HG03064 (cell line): ENCODE measurements around the gene COX10.
"Not testable (repeated sequence)": the region's sequence is repeated elsewhere in the genome, so short reads cannot be mapped to it uniquely, and the experiment has no call there.

ENCODE experiments used
- ATAC-seq: cut with Tn5 transposase; IDR thresholded peaks from one replicate; pipeline ENCODE4 v1.9.1; 2021; ENCODE audit warnings: low read depth; ENCODE audit not compliant: unreplicated experiment

COX10 gene

GRCh38 chr17:14069251-14070021 is at the start of gene COX10:
Gene COX10, plus strand, starts transcription at chr17:14069504. Its CDS starts 102 bp downstream, at chr17:14069606.
- ATAC-seq: peak; percentile 98

GRCh38 chr17:14021651-14022294 is 47.5 kb upstream of the COX10 start:
- not testable (repeated sequence) for ATAC-seq

- not testable (repeated sequence) for ATAC-seq
Observed at GRCh38 chr17:14029755-14030154, 39.5 kb upstream of the COX10 start.

GRCh38 chr17:14032234-14032633 is 37.1 kb upstream of the COX10 start:
- ATAC-seq: no peak

- no peak for ATAC-seq
Observed at GRCh38 chr17:14033166-14033565, 36.1 kb upstream of the COX10 start.

- ATAC-seq: no peak
Observed at GRCh38 chr17:14037453-14037852, 31.9 kb upstream of the COX10 start.

GRCh38 chr17:14038206-14038605 is 31.1 kb upstream of the COX10 start:
- no peak for ATAC-seq

GRCh38 chr17:14042411-14042810 is 26.9 kb upstream of the COX10 start:
- no peak for ATAC-seq

- no peak for ATAC-seq
Observed at GRCh38 chr17:14044702-14045101, 24.6 kb upstream of the COX10 start.

GRCh38 chr17:14046978-14047377 is 22.3 kb upstream of the COX10 start:
- ATAC-seq: no peak

- no peak for ATAC-seq
Observed at GRCh38 chr17:14047591-14047990, 21.7 kb upstream of the COX10 start.

- no peak for ATAC-seq
Observed at GRCh38 chr17:14048169-14048568, 21.1 kb upstream of the COX10 start.

GRCh38 chr17:14050616-14051015 is 18.7 kb upstream of the COX10 start:
- ATAC-seq: no peak

GRCh38 chr17:14051692-14052091 is 17.6 kb upstream of the COX10 start:
- ATAC-seq: no peak

GRCh38 chr17:14052886-14053615 is 16.3 kb upstream of the COX10 start:
- ATAC-seq: no peak

GRCh38 chr17:14057591-14057990 is 11.7 kb upstream of the COX10 start:
- ATAC-seq: no peak

- no peak for ATAC-seq
Observed at GRCh38 chr17:14058051-14058450, 11.3 kb upstream of the COX10 start.

- no peak for ATAC-seq
Observed at GRCh38 chr17:14060706-14061105, 8.6 kb upstream of the COX10 start.

- no peak for ATAC-seq
Observed at GRCh38 chr17:14061666-14062560, 7.4 kb upstream of the COX10 start.

- ATAC-seq: no peak
Observed at GRCh38 chr17:14067347-14067746, 2.0 kb upstream of the COX10 start.
